GM19438 (cell line): Measurements from ENCODE around the gene MEIOB.
"Not testable (repeated sequence)": the region's sequence is repeated elsewhere in the genome, so short reads cannot be mapped to it uniquely, and the experiment has no call there.

ENCODE experiments used
- ATAC-seq: cut with Tn5 transposase; IDR thresholded peaks from one replicate; pipeline ENCODE4 v1.9.1; 2021; ENCODE audit warnings: low read depth; ENCODE audit not compliant: unreplicated experiment

Gene MEIOB, protein sequence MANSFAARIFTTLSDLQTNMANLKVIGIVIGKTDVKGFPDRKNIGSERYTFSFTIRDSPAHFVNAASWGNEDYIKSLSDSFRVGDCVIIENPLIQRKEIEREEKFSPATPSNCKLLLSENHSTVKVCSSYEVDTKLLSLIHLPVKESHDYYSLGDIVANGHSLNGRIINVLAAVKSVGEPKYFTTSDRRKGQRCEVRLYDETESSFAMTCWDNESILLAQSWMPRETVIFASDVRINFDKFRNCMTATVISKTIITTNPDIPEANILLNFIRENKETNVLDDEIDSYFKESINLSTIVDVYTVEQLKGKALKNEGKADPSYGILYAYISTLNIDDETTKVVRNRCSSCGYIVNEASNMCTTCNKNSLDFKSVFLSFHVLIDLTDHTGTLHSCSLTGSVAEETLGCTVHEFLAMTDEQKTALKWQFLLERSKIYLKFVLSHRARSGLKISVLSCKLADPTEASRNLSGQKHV

DNA sequence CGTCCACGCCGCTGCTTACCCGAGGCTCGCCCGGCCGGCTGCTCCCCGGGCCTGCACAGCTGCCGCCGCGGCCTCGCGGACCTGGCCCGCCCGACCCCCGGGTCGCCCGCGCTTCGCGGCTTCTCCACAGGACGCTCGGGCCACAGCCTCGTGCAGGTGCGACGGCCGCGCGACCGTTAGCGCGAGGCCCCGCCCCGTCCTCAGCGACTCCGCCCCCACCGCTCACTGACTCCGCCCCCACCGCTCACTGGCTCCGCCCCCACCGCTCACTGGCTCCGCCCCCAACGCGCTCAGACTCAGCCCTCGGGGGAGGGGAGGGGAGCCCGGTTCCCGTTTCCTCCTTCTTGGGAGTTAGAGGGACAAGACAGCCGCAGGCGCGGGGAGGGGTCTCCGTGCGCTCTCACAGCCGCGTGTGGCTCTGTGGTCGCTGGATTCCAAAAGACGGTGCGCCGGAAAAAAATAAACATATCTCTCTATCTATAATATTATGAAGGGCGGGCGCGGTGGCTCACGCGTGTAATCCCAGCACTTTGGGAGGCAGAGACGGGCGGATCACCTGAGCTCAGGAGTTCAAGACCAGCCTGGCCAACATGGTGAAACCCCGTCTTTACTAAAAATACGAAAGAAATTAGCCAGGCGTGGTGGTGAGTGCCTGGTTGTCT is at the start of gene MEIOB:
MEIOB (minus strand) TSS at position 191 of the 662 bp plus-strand sequence. CDS start 3,989 bp downstream, outside the sequence.
- ATAC-seq = no peak

DNA sequence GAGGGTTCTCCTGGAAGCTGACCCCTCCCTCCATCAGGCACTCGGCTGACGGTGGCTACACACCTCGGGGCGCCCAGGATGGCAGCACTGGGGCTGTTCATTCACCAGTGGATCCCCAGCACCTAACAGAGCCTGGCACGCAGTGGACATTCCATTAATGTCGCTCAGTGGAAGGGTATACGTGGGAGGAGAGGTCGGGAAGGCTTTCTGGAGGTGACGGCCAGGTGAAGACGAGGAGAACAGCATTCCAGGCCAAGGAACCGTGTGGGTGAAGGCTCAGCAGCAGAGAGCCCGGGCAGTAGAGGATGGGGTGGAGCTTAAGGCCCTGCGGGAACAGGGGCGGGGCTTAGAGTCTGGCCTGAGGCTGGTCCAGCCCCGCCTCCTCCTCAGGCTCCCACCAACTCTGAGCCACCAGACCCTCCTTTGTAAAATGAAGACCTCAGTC is 48.8 kb upstream of the MEIOB start:
- no peak for ATAC-seq

DNA sequence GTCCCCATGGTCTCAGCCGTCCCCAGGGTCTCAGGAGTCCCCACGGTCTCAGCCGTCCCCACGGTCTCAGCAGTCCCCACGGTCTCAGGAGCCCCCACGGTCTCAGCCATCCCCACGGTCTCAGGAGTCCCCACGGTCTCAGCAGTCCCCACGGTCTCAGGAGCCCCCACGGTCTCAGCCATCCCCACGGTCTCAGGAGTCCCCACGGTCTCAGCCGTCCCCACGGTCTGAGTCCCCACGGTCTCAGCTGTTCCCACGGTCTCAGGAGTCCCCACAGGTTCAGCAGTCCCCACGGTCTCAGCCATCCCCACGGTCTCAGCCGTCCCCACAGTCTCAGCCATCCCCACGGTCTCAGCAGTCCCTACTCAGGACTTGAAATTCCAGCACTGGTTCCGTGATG is 48.2 kb upstream of the MEIOB start:
- not testable (repeated sequence) for ATAC-seq

DNA sequence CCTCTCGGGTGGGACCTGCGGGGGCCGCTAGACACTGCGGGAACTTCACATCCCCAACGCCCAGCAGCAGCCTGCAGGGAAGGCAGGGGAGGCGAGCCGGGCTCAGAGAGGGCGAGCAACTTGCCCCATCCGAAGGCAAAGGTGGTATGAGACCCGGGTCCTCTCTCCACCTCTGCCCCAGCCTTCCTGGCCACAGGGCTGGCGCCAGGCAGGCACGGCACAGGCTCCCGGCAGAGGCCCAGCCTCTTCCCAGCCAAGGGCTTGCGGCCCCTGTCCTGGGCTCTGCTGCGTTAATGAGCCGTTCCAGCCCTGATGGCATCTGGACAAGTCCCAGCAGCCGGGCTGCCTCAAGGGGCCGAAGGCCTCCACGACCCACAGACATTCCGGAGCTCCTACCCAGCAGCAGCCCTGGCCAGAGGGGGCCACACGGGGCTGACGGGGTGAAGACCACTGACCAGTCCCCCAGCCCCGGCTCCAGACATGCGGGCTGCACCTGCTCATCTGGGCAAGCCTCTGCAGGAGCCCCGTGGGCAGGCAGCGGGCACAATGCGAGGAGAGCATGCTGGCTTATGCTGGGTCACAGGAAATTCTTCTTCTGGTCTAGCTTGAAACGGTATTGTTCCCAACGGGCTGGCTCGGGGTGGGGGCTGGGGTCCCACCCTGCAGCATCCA is 47.5 kb upstream of the MEIOB start:
- no peak for ATAC-seq

DNA sequence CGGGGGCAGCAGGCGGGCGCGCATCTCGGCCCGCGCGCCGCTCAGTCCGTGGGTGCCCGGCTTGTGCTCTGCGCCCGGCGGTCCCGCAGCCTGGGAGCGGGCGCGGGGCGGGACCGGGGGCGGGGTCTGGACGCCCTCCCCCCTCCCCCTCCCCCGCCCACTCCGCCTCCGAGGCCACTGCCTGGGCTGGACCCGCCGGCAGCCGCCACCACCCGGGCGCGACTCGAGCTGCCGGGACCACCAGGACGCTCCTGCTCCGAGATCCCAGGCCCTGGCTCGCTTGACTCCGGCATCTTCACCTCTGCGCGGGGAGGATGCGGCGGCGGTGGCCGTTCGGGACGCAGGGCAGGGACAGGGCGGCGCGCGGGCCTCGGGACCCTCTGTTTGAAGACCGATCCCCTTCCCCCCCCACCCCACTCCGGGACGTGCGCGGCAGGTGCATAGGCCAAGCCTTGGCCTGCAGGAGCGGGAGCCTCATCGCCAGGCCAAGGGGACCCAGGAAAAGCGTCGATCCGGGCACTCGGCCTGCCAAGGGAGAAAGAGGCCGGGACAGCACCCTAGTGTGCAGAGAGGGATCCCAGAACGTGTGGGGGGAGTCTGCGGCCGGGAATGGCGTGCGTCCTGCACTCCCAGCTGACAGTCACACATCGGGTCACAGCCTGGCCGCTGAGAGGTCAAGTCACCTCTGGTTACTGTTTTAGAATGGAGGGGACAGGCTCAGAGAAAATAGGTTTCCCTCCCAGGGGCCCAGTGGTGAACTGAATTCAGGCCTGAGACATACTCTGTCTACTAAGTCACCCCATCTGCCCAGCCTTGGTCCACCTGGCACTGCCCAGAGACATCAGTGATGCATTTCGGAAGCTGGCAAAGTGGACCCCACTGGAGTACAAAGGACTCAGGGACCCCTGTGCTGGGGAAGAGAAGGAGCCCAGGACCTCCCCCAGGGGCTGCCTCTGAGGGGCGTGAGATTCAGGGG is 46.7 kb upstream of the MEIOB start, which contains the start of gene HS3ST6:
HS3ST6 (minus strand) TSS at position 65 of the 976 bp plus-strand sequence. CDS start 92 bp downstream, outside the sequence.
- ATAC-seq = no peak

DNA sequence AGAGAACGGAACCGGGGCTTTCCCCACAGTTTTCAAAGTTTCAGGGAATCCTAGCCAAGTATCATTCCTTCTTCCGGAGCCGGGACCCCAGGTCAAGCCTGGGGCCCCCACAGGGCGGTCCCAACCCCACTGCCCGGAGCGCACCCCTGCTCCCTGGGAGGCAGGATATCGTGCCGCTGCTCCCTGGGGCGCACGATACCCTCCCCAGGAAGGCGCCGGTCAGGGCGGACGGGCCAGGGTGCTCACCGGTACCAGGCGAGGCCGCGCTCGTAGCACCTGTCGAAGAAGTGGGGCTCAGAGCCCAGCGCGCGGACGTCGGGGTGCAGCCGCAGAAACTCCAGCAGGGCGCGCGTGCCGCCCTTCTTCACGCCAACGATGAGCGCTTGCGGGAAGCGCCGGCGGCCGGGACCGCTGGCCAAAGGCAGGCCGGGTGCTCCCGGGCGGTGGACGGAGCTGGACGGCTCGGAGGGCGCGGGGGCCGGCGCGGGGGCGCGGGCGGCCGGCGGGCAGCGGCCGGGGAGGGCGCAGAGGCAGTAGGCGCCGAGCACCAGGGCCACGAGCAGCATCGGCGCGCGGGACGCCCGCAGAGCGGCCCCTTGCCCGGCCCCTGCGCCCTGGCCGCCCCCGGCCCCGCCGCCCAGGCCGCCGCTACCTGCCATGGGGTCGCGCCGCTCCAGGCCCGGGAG is 45.8 kb upstream of the MEIOB start:
- ATAC-seq = no peak

DNA sequence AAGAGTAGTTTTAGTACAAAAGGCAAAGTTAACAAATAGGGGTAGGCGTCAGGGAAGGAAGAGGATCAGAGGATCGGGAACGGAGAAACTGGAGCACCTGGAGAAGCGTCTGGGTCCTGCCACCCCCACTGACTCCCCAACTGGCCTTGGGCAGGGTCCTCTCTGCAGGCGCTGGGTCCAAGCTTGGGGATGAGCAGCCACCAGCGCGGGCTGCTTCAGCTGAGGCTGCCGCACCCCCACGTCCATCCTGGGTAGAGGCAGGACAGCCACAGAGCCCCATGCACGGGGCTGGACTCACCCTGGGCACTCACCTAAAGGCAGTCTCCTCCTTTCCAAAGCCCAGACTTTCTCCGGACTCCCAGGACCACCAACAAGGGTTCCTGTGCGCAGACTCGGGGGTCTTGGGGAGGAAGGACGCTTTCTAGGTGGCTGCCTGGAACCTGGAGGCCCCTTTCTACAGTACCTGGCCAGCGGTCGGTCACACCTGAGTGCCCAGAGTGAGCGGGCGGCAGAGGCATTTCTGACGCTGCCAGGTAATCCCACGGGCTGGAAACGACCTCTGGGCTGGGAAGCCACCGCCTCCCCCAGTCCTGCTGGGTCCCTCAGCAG is 45.2 kb upstream of the MEIOB start:
- ATAC-seq = no peak

DNA sequence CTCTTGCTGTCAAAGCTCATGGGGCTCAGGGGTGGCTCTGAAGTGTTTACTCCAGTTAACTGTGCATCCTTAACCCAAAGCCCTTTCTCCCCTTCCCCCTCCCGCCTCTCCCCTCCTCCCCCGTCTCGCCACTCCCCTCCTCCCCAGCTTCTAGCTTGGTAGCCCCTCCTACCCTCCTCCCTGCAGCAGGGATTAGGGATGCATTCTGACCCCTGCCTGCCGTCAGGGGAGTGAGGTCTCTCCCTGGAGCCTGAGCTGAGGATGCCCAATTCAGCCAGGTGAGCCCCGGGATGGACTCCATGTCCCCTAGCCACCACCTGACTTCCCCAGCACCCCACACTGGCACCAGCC is 44.7 kb upstream of the MEIOB start:
- ATAC-seq = no peak

DNA sequence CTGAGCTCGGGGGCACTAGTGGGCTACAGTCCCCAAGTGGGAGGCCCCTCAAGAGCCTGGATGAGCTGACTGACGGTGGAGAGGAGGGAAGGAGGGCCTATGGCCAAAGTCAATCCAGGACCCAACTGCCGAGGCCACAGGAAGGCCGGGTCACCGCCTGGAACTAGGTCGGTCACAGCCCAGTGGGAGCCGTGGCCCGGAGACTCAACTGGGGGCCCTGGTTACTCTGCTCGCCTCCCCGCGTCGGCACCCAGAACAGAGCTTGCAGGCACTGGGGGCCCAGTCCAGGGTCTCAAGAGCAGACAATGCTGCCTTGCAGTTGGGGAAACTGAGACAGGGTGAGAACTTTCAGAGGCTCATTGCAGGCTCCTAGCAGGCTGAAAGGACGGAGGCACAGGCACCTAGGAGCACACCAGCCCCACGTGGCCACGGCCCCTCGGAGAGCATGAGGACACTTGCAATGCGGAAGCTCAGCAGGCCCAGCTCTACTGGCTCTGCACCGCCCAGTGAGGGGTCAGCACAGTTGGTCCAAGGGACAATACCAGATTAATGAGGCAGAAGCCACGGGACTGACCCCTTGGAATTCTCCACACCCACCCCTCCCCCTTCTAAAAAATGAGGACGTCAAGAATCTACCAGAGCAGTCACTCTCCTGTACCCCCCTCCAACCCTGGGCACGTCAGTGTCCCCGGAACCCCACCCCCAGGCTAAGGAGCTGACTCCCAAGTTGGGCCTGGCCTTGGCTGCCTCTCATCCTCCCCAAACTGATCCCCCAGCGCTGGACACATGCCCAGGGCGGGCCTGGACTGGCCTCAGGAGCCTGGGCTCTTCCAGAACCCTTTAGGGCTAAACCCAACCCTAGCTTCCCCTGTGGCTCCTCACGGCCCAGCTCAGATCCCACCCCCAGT is 44.0 kb upstream of the MEIOB start:
- no peak for ATAC-seq

DNA sequence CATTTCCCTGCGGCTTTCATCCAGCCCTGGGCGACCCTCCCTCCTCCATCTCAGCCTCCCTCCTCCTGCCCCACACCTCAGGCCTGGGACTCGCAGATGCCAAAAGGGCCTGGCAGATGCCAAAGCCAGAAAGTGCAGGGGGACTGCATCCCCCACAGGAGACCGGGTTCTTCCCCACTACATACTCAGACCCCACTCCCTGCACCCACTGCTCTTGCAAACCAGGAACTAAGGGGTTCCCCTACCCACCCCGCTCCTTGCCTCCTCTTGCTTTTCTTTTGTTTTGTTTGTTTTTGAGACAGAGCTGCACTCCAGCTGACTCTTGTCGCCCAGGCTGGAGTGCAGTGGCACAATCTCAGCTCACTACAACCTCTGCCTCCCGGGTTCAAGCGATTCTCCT is 43.0 kb upstream of the MEIOB start:
- ATAC-seq = no peak

DNA sequence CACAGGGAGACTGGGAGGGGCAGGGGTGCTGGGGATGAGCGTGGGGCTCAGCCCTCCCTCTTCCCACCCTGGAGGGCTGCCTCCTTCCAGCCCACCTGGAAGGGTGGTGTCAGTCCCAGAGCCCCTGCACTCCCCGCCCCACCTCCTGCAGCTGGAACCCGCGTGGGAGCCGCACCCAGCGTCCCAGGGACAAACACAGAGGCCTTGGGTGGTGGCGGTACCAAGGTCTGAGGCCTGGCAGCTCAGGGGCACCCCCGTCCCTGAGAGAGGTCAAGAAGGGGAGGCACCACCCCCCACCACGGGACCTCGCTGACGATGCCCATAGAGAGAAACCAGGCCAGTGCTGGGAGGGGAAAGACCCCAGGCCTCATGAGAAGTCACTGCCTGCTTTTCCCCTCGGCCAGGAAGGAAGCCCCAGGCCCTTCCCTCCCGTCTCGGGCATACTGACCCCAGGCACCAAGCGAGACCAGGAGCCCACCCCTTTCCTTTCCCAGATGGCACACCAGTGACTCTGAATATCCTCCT is 42.2 kb upstream of the MEIOB start:
- ATAC-seq = no peak

DNA sequence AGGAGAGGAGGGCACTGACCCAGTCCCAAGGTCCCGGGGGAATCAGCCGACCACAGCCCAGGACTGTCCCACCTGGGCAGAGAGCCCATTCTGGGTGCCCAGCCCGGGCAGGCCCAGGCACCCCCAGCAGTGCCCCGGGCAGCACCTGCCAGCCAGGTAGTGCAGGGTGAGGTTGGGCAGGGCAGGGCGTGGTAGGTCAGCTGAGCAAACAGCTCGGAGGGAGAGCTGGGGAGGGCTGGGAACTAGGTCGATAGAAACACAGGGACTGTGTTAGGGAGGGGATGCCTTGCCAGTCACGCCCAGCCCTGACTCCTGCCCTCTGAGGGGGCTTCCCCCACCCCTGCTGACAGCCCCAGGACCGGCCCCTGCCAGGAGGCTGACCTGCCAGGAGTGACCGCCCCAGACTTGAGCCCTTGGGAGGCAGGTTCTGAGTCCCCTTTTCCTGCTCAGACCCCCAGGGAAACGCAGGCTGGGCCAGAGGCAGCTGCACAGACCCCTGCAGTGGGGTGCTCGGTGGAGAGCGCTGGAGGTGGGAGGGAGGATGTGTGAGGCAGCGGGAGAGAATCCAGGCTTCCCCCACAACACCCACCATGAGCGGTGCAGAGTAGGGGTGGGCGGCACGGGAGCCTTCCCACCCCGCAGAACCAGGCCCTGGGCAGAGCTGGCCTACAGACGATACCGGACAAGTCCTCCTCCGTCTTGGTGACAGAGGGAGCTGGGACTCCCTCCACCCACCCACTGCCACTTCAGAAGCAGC is 41.5 kb upstream of the MEIOB start:
- ATAC-seq = no peak

DNA sequence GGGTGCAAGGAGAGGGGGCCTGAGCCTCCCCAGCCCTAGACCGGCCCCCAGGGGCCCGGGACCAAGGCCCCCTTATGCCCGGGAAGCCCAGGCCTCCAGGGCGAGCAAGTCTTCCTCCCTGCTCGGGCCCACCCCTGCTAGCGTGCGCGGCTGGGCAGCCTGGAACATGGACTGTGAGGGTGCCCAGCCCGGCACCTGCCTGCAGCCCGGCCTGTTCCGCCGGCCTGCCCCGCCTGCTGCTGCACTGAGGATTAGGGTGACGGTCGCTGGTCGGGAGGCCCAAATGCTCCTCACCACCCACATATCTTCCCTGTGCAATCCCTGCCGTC is 40.2 kb upstream of the MEIOB start:
- no peak for ATAC-seq

DNA sequence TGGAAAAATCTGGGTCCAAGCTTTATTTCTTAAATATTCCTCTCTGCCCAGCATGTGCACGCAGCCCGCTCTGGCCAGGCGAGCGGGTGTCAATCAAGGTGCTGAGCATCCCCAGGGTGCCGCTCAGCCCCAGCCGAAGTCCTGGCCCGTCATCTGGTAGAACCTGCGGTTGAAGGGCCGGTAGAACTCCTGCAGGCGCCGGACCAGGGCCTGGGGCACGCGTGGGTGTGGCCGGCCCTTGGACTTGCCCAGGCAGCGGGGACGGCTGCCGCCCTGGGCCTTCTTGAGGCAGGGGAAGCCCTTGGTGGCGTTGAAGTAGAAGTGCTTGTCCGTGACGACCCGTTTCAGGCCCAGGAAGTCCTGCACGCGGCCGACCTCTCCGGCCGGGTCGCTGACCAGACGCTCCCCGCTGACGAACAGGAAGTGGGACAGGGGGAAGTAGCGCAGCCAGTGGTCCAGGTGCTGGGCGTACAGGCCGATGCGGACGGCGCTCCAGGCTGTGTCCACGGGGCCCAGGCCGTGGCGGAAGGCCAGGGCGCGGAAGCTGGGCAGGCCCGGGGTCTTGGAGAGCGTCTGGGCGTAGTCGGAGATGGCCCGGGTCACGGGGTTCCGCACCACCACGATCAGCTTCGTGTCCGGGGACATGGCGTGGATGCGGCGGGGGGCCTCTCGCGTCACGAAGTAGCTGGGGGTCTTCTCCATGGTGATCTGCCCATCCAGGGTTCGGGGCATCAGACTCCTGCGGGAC is 39.7 kb upstream of the MEIOB start:
- no peak for ATAC-seq

DNA sequence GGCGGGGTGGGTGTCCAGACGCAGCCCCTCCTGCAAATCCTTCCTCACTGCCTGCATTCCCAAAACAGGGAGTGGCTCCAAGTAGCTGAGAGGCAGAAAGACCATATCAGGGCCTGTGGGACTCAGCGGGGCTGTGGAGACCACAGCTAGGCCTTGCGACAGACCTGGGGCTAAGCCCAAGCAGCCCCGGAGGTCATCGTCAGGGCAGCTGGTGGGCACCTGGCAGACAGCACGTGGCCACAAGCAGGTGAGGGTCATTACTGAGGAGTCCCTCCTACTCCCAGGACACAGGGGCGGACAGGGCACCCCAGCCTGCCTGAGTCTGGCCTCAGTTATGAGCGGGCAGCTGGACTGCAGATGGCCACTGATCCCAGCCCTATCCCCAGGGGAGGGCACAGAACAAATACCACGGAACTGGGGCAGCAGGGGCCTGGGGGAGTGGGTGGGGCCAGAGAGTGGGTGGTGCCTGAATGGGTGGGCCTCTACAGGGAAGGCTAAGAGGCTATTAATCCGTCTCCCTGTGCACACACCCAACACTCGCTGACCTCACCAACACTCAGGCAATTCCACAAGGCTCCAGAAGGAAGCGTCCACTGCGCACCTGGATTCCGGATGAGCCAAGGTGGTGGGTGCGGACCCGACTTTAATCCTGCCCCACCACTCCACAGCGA is 37.7 kb upstream of the MEIOB start:
- ATAC-seq = no peak

DNA sequence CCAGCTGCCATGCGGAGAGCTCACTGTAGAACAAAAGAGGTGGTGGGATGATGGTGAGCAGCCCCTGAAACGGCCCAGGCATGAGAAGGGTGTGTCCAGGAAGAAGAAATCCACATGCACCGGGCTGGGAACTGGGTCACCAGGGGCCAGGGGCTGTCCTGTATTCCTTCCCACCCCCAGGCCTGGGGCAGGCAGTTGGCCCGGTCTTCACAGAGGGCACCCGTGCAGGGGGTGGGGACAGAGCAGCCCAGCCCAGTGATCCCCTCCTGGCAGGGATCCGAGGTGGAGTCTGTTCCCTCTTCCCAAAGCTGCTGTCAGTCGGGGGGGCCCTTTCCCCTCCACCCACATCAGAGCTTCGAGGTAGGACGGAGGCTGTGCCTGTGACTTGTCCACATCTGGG is 37.0 kb upstream of the MEIOB start:
- ATAC-seq = no peak
